GM19238 (cell line): ENCODE measurements around the gene ZNF483.
"Not testable (repeated sequence)": the region's sequence is repeated elsewhere in the genome, so short reads cannot be mapped to it uniquely, and the experiment has no call there.

Experiments
- DNase-seq: peaks from one replicate; pipeline ENCODE4 v3.0.0; 2011; ENCODE audit warnings: low spot score; ENCODE audit not compliant: insufficient read length

The ZNF483 gene

GRCh38 chr9:111610149-111610548 is 85.2 kb downstream of the ZNF483 start:
- DNase-seq: no peak

GRCh38 chr9:111610845-111611244 is 85.9 kb downstream of the ZNF483 start:
- DNase-seq: no peak

DNA sequence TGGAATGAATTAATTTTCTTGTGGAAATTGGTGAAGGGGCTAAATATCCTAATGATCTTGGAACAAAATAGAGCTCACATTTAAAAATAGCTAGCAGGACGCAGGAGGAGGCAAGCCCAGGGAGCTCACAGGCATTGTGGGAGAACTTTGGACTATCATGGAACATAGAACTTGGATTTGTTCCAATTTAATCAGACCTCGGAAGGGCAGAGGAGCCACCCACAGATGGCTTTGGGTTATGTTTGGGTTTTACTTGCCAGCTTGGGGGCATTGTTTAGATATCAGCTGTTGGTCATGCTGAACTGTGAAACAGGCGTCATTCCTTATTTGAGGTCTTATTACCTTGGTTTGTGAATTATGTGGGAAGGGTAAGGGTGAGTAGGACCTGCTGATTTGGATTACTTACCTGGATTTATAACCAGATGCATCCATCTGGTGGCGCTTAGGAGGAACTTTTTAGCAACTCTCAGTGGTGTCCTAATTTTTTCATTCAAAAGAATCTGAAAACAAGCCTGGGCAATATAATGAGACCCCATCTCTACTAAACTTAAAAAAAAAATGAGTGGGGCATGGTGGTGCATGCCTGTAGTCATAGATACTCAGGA is 88.6 kb downstream of the ZNF483 start:
- DNase-seq: no peak

DNA sequence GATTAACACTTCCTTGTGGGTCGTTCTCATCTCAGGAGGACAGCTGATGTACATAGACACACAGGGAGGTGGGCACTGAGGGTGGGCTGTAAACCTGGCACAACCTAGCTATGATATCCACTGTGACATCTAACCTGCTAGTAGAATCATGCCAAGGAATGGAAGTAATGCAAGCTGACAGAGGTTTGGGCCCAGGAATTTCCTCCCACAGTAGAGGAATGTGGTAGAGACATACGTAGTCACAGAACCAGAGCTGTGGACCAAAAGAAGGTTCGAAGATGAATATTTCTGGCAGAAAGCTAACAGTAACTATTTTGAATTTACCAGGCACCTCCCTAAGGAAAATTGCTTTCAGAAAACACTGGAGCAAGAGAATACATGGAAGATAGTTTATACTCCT is 90.9 kb downstream of the ZNF483 start:
- no peak for DNase-seq

- DNase-seq: not testable (repeated sequence)
These were observed 92.4 kb downstream of the ZNF483 start for GRCh38 chr9:111617349-111617748.

- no peak for DNase-seq
These were observed 97.0 kb downstream of the ZNF483 start for GRCh38 chr9:111621895-111622480.

- no peak for DNase-seq
These were observed 97.6 kb downstream of the ZNF483 start for GRCh38 chr9:111622626-111623025.
